Ovary (tissue), 3 donors: ENCODE results near the gene LARP7.

Source experiments
- CTCF ChIP-seq, 3 donors: fragments of 450-650 bp in 2 of 3; fragments of 200-600 bp in 1 of 3; IDR thresholded peaks; one replicate each; pipeline versions ENCODE4 v1.5.1 to v1.8.0; 2016 to 2022; ENCODE audit warnings: antibody characterized with exemption in 3 of 3, mild to moderate bottlenecking in 1 of 3
- EP300 ChIP-seq: sonication (generic); formaldehyde crosslinking; IDR thresholded peaks from one replicate; pipeline ENCODE4 v1.6.1; 2017; ENCODE audit warnings: antibody characterized with exemption
- POLR2A ChIP-seq: fragments of 450-650 bp; IDR thresholded peaks from one replicate; pipeline ENCODE4 v1.6.1; 2017; ENCODE audit warnings: antibody characterized with exemption, mild to moderate bottlenecking, moderate library complexity
- donor health status: DM: no; HTN: no; CAD: no.

- TF ChIP-seq CTCF (IDR thresholded peaks at IDR 0.05) (no peak), POLR2A (no peak), EP300 (no peak)
Measured at GRCh38 chr4:112589206-112589605, 47.7 kb upstream of the LARP7 start.
